Activated effector memory CD4-positive, alpha-beta T cell treated with anti-CD3 and anti-CD28 coated beads, Interleukin-2, amount 50 U/mL, for 16 hours (primary cell): ENCODE data around the gene ARAP1.

Source experiments
- DNase-seq: peaks from one replicate; pipeline ENCODE4 v3.0.0-alpha.2; 2020

ARAP1 gene

GRCh38 chr11:72760539-72761405 lies 8.6 kb upstream of the ARAP1 start:
- no peak for DNase-seq

- no peak for DNase-seq
These were observed 7.3 kb upstream of the ARAP1 start for GRCh38 chr11:72759468-72759985.

GRCh38 chr11:72758690-72759389 lies 6.6 kb upstream of the ARAP1 start:
- no peak for DNase-seq

- DNase-seq: no peak
These were observed 6.1 kb upstream of the ARAP1 start for GRCh38 chr11:72758304-72758689.

GRCh38 chr11:72755713-72756285 lies 3.6 kb upstream of the ARAP1 start:
- DNase-seq: no peak

- DNase-seq: no peak
These were observed 2.4 kb upstream of the ARAP1 start for GRCh38 chr11:72754544-72755155.

- DNase-seq: no peak
These were observed 1.9 kb upstream of the ARAP1 start for GRCh38 chr11:72754149-72754543.

GRCh38 chr11:72753341-72754148 lies 1.3 kb upstream of the ARAP1 start:
- DNase-seq: no peak

GRCh38 chr11:72751116-72752087 lies 806 bp downstream of the ARAP1 start:
- no peak for DNase-seq

GRCh38 chr11:72750556-72751115 lies 1.6 kb downstream of the ARAP1 start:
- no peak for DNase-seq

- no peak for DNase-seq
These were observed 2.1 kb downstream of the ARAP1 start for GRCh38 chr11:72750086-72750485.

GRCh38 chr11:72747289-72747855 lies 4.8 kb downstream of the ARAP1 start:
- no peak for DNase-seq

- no peak for DNase-seq
These were observed 5.4 kb downstream of the ARAP1 start for GRCh38 chr11:72746821-72747220.

- no peak for DNase-seq
These were observed 6.2 kb downstream of the ARAP1 start for GRCh38 chr11:72745925-72746550.

- DNase-seq: no peak
These were observed 6.7 kb downstream of the ARAP1 start for GRCh38 chr11:72745511-72745910.

- no peak for DNase-seq
These were observed 7.7 kb downstream of the ARAP1 start for GRCh38 chr11:72744474-72744873.

- no peak for DNase-seq
These were observed 8.6 kb downstream of the ARAP1 start for GRCh38 chr11:72743321-72744221.

- DNase-seq: no peak
These were observed 9.5 kb downstream of the ARAP1 start for GRCh38 chr11:72742513-72743320.
